ENCODE results near the gene RDH5. TPM values are rescaled to one million over a fixed set of nuclear protein-coding genes. Genes with fewer than 3 reads are reported as not detected.

The RDH5 gene
- total RNA-seq, 1 experiment from 2014 or later: 6.0 TPM

GRCh38 chr12:55704824-55705718 is 15.1 kb upstream of the RDH5 start:
- intact Hi-C loops (cut with micrococcal nuclease; ENCODE audit: unreplicated experiment): loop anchor here (1.0 to 2.0 kb wide), 2 partner anchors 16 to 24 kb away; partner anchors contain the start of gene RDH5
- BruUV-seq (replicated peaks): no TSS peak
- POLR2A ChIA-PET: interaction anchor here (0.9 to 1.4 kb wide), 4 partner anchors 11 to 137 kb away, joined by 3 to 10 read pairs (median 6); partner anchors contain the start of genes BLOC1S1, MMP19 and RDH5

GRCh38 chr12:55705782-55706402 is 14.3 kb upstream of the RDH5 start:
- H3K9me3 ChIP-seq: no peaks in the 10 kb centered on the region
- intact Hi-C loops (cut with micrococcal nuclease; ENCODE audit: unreplicated experiment): loop anchor here (2.0 kb wide), 1 partner anchor 15 kb away; the partner anchor contains the start of gene RDH5
- H3K36me3 Mint-ChIP-seq (ENCODE audit: insufficient read depth, unreplicated experiment): no peaks in the 10 kb centered on the region
- peaks cover 11% of the 10 kb centered on the region for H3K27me3 Mint-ChIP-seq (ENCODE audit: insufficient read depth, unreplicated experiment)
- peak overlapping the region; percentile 78 for H3K4me3 ChIP-seq (ENCODE audit: low read depth, low read length)
- DNase-seq: no peak
- peaks cover 37% of the 10 kb centered on the region for H3K4me1 ChIP-seq
- ChIA-PET CTCF (interaction anchor here (0.7 to 3.5 kb wide), 6 partner anchors 10 to 112 kb away, joined by 3 to 41 read pairs (median 4); partner anchors contain the start of genes BLOC1S1, ORMDL2, RDH5 and SARNP), POLR2A (interaction anchor here (0.5 to 1.4 kb wide), 2 partner anchors 24 to 322 kb away, joined by 4 to 12 read pairs; a partner anchor contains a TSS)
- peaks cover 18% of the 10 kb centered on the region for H3K4me1 Mint-ChIP-seq (ENCODE audit: low read depth, unreplicated experiment)
- H3K36me3 ChIP-seq (ENCODE audit: control insufficient read depth, insufficient read depth, low read length): no peaks in the 10 kb centered on the region
- no peaks in the 10 kb centered on the region for H3K27me3 ChIP-seq (replicated peaks; ENCODE audit: control insufficient read depth, insufficient read depth, low read length)
- H3K9me3 Mint-ChIP-seq (ENCODE audit: unreplicated experiment): no peaks in the 10 kb centered on the region
- BruUV-seq (replicated peaks): no TSS peak
- H3K4me3 Mint-ChIP-seq (ENCODE audit: unreplicated experiment): peak overlapping the region; percentile 78
- TF ChIP-seq CTCF (IDR thresholded peaks at IDR 0.05; ENCODE audit: insufficient read depth in 1 of 2, low read depth in 1 of 2, low read length in 1 of 2, severe bottlenecking in 1 of 2, unreplicated experiment in 1 of 2): peak in 1 of 2 experiments; percentile 34
- H3K27ac Mint-ChIP-seq (ENCODE audit: unreplicated experiment): no peak overlapping the region

More at GRCh38 chr12:55704824-55705718, 15.1 kb upstream of the RDH5 start:
- peak overlapping the region; percentile 41 for H3K4me3 Mint-ChIP-seq (ENCODE audit: unreplicated experiment)
- peak; percentile 72 to 78 for DNase-seq
- no peak for TF ChIP-seq CTCF (IDR thresholded peaks at IDR 0.05; ENCODE audit: insufficient read depth in 1 of 2, low read depth in 1 of 2, low read length in 1 of 2, severe bottlenecking in 1 of 2, unreplicated experiment in 1 of 2)
- peaks cover 20% of the 10 kb centered on the region for H3K4me1 Mint-ChIP-seq (ENCODE audit: low read depth, unreplicated experiment)
- Histone ChIP-seq H3K36me3 (ENCODE audit: control insufficient read depth, insufficient read depth, low read length) (no peaks in the 10 kb centered on the region), H3K4me1 (peaks cover 37% of the 10 kb centered on the region), H3K27me3 (replicated peaks; ENCODE audit: control insufficient read depth, insufficient read depth, low read length) (no peaks in the 10 kb centered on the region), H3K4me3 (ENCODE audit: low read depth, low read length) (no peak overlapping the region), H3K9me3 (no peaks in the 10 kb centered on the region)
- H3K36me3 Mint-ChIP-seq (ENCODE audit: insufficient read depth, unreplicated experiment): no peaks in the 10 kb centered on the region
- H3K9me3 Mint-ChIP-seq (ENCODE audit: unreplicated experiment): no peaks in the 10 kb centered on the region
- peaks cover 11% of the 10 kb centered on the region for H3K27me3 Mint-ChIP-seq (ENCODE audit: insufficient read depth, unreplicated experiment)
- CTCF ChIA-PET: interaction anchor here (0.5 to 3.5 kb wide), 7 partner anchors 8 to 989 kb away, joined by 3 to 41 read pairs (median 3); partner anchors contain the start of genes BLOC1S1 and RDH5
- no peak overlapping the region for H3K27ac Mint-ChIP-seq (ENCODE audit: unreplicated experiment)
